ENCODE data around the gene HDAC10. TPM values are rescaled to one million over a fixed set of nuclear protein-coding genes. Genes with fewer than 3 reads are reported as not detected.
A peak's percentile ranks its signal among the peaks of the same experiment; 100 is the strongest.

The HDAC10 gene
- total RNA-seq, 1 donor from 2014 or later, result 12.0 TPM

- DNase-seq, result no peak
- no peak for ATAC-seq (ENCODE audit: poor library complexity)
- intact Hi-C loops (cut with DNase I), result loop anchor here (5.0 kb wide), 1 partner anchor 78 kb away; the partner anchor contains the start of gene DENND6B
These were observed 1.5 kb downstream of the HDAC10 start for GRCh38 chr22:50249341-50250248.

DNA sequence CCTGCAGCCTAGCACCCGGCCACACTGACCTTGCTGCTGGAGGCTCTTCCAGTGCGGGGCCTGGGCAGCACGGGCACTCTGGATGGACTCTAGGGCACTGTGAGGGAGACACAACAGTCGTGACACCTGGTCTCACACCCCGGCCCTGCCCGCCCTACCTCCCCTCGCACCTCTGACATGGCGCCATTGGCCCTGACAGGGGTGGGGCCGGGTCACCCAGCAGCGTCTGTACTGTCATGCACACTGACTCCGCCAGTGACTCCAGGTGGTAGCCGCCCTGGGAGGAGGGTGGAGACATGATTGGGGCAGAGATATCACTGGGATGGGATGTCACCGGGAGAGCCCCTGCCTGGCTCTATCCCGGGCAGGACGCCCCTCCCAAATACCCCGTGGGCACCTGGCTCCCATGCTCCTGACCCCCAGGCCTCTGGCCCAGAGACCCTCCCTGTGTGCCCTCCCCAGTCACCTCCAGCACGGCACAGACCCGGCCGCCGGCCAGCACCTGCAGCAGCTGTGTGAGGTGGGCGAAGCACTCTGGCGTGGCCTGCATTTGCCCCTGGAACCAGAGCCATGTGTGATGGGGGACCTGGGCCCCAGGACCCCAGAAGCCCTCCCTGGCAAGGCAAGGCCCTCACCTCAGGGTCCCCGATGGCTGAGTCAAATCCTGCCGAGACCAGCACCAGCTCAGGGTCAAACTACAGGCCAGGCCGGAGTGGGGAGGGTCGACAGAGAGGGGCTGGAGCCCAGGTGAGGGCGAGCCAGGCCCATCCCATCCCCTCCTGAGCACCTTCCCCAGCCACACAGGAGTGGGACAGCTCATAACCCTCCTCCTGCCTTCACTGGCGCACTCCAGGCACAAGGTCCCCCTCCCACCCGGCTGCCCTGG is 2.6 kb downstream of the HDAC10 start:
- ATAC-seq (ENCODE audit: poor library complexity) (no peak), DNase-seq (no peak)
- intact Hi-C loops (cut with DNase I), result no loop called here

GRCh38 chr22:50247748-50248147 is 3.3 kb downstream of the HDAC10 start:
- DNase-seq, result peak; percentile 64
- intact Hi-C loops (cut with DNase I), result no loop called here

GRCh38 chr22:50246242-50247175 is 4.6 kb downstream of the HDAC10 start:
- no peak for ATAC-seq (ENCODE audit: poor library complexity)
- no peak for DNase-seq
- intact Hi-C loops (cut with DNase I), result no loop called here

More at GRCh38 chr22:50247748-50248147, 3.3 kb downstream of the HDAC10 start:
- ATAC-seq (ENCODE audit: poor library complexity), result no peak

- intact Hi-C loops (cut with DNase I), result no loop called here
- DNase-seq (no peak), ATAC-seq (ENCODE audit: poor library complexity) (peak; percentile 51)
These were observed 5.6 kb downstream of the HDAC10 start for GRCh38 chr22:50245214-50246072.

GRCh38 chr22:50244420-50245213 is 6.4 kb downstream of the HDAC10 start, which contains the start of gene TUBGCP6:
Gene TUBGCP6, minus strand, starts transcription at chr22:50245023. Its CDS starts 564 bp downstream, at chr22:50244459.
- peak; percentile 96 for ATAC-seq (ENCODE audit: poor library complexity)
- intact Hi-C loops (cut with DNase I), result no loop called here
- DNase-seq, result peak; percentile 98

DNA sequence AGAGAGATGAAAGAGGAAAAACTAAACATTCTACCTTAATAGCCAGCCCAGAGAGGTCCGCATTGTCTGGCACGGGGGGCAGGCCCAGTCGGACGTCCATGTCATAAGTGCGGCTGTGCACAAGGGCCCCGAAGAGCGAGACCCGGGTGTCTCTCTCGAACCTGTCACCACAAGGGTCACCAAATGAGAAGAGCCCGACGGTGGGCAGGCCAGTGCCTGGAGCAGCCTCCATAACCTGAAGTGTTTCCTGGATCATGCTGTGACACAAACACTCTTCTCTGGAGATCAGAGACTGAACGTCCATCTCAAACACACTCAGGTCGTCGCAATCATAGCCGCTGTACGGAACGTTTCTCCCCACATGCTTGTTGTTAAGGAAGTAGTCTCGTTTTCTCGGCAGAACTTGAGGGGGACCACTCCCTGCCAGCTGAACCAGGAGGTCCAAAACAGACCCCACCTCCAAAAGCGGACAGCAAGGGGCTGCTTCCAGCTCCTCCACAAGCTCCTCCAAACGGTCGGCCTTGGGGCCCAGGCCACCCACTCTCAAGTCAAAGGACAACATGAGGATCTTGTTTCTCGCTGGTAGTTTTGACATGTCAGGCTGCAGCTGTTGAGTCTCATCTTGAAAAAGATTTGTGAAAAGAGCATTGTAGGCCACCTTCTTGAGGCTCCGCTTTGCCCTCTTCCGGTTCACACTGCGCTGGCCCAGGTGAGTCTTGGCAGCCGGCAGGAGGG is 7.2 kb downstream of the HDAC10 start:
- intact Hi-C loops (cut with DNase I), result no loop called here
- DNase-seq (no peak), ATAC-seq (ENCODE audit: poor library complexity) (no peak)

GRCh38 chr22:50242406-50242949 is 8.6 kb downstream of the HDAC10 start:
- no peak for ATAC-seq (ENCODE audit: poor library complexity)
- no peak for DNase-seq
- intact Hi-C loops (cut with DNase I), result no loop called here

- intact Hi-C loops (cut with DNase I), result no loop called here
- no peak for ATAC-seq (ENCODE audit: poor library complexity)
These were observed 12.3 kb downstream of the HDAC10 start for GRCh38 chr22:50238755-50239154.

GRCh38 chr22:50236731-50237409 is 14.2 kb downstream of the HDAC10 start:
- intact Hi-C loops (cut with DNase I), result no loop called here
- DNase-seq (no peak), ATAC-seq (ENCODE audit: poor library complexity) (no peak)

More at GRCh38 chr22:50238755-50239154, 12.3 kb downstream of the HDAC10 start:
- no peak for DNase-seq

DNA sequence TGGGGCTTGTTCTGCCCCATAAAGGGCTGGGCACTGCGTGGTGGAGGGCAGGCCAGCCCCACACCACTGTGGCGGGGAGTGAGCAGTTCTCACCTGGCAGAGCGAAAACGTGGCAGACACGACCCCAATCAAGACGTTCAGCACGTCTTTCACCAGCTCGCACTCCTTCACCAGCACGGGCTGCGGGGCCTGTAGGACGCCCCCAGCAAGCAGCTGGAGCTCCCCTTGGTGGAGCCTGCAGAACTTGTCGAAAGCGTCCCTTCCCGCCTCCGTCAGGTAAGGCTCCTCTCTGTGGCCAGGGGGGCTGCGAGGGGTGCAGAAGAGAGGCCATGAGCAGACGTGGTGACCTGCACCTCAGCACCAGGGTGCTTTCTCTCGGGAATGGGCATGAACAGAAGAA is 17.8 kb downstream of the HDAC10 start:
- ATAC-seq (ENCODE audit: poor library complexity) (no peak), DNase-seq (no peak)
- intact Hi-C loops (cut with DNase I), result no loop called here

GRCh38 chr22:50232481-50233151 is 18.4 kb downstream of the HDAC10 start:
- intact Hi-C loops (cut with DNase I), result no loop called here
- DNase-seq (no peak), ATAC-seq (ENCODE audit: poor library complexity) (no peak)

GRCh38 chr22:50229370-50229769 is 21.7 kb downstream of the HDAC10 start:
- no peak for ATAC-seq (ENCODE audit: poor library complexity)
- DNase-seq, result no peak
- intact Hi-C loops (cut with DNase I), result no loop called here

DNA sequence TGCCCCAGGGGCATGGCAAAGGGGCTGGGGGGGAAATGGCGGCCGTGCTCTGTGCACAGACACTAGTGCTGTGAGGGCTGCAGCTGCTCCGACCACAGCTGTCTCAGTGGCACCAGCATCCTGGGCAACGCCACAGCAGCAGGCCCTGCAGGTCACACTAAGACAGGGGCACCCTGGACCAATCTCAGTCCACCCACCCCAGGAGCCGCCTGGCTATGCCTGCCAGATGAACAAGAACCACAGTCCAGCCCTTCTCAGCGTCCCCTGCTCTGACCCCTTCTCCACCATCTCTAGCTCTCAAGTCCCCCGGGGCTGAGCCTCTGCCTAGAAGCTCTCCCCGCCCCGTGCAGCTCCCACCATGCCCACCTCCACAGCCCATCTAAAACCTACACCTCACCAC is 22.7 kb downstream of the HDAC10 start:
- ATAC-seq (ENCODE audit: poor library complexity), result no peak
- no peak for DNase-seq
- intact Hi-C loops (cut with DNase I), result no loop called here
